Testis (tissue), 3 donors: ENCODE results near the gene IGSF6. TPM values are rescaled to one million over a fixed set of nuclear protein-coding genes. Genes with fewer than 3 reads are reported as not detected.

Experiments used
- DNase-seq: peaks from one replicate; pipeline ENCODE4 v3.0.0-alpha.2; 2019
- H3K27ac ChIP-seq, 2 donors: fragments of 200-600 bp; sonication (generic); one replicate each; pipeline ENCODE4 v1.5.1; 2019
- H3K27me3 ChIP-seq: fragments of 200-600 bp; sonication (generic); one replicate; pipeline ENCODE4 v1.5.1; 2019
- H3K36me3 ChIP-seq: fragments of 200-600 bp; sonication (generic); one replicate; pipeline ENCODE4 v1.5.1; 2017; ENCODE audit warnings: low read depth; ENCODE audit errors: missing control alignments
- H3K4me1 ChIP-seq: fragments of 200-600 bp; sonication (generic); one replicate; pipeline ENCODE4 v1.5.1; 2019
- H3K4me3 ChIP-seq, 2 donors: fragments of 200-600 bp; sonication (generic); one replicate each; pipeline ENCODE4 v1.5.1; 2017 to 2019
- H3K9me3 ChIP-seq: fragments of 200-600 bp; sonication (generic); one replicate; pipeline ENCODE4 v1.5.1; 2017
- POLR2A ChIP-seq: fragments of 450-650 bp; IDR thresholded peaks from one replicate; pipeline ENCODE4 v1.6.1; 2017; ENCODE audit warnings: antibody characterized with exemption, mild to moderate bottlenecking, moderate library complexity
- WGBS, 2 donors: methylation state at CpG; one replicate each; pipeline ENCODE4 v1.1.5; 2018; 5-methylcytosine and 5-hydroxymethylcytosine counted together
- intact Hi-C: fragments of 100-400 bp; cut with DNase I; formaldehyde crosslinking; loops from one replicate; pipeline ENCODE4 v1.15.1; 2023; ENCODE audit warnings: low total_unique reads
- polyA plus RNA-seq: library from polyadenylated mRNA; stranded (reverse); fragments of 350-450 nt; fragmentation: Illumina TruSeq; extraction: RNeasy Lipid Tissue Mini Kit (QIAGEN cat#74804); gene quantifications from one replicate; pipeline ENCODE4 v1.2.3, GENCODE V29; 2014; ENCODE audit warnings: low read depth, low replicate concordance; ENCODE audit not compliant: insufficient read depth
- total RNA-seq, 2 donors: library from RNA; depleted of rRNA; stranded (reverse); fragments of >200 nt; gene quantifications; one replicate each; pipeline ENCODE4 v1.2.3, GENCODE V29; 2016
- TF ChIP-seq, protein P1 (sequence below), 3 experiments: fragments of 450-650 bp in 2 of 3; fragments of 200-600 bp in 1 of 3; sonication (generic) in 1 of 3; IDR thresholded peaks; one replicate each; pipeline ENCODE4 v1.5.1; 2016 to 2019; ENCODE audit warnings: antibody characterized with exemption in 3 of 3, mild to moderate bottlenecking in 2 of 3, moderate library complexity in 1 of 3

Gene IGSF6
- total and polyA plus RNA-seq, 3 donors from 2014 or later = 0.81 to 1.4 TPM; not detected in 1

DNA sequence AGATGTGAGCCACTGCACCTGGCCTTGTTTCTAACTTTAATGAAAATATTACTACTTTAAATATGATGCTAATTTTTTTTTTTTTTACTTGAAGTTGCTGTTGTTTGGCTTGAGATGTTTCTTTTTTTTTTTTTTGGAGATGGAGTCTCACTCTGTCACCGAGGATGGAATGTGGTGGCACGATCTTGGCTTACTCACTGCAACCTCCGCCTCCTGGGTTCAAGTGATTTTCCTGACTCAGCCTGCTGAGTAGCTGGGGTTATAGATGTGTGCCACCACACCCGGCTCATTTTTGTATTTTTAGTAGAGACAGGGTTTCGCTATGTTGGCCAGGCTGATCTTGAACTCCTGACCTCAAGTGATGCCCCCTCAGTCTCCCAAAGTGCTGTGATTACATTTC, 23.6 kb downstream of the IGSF6 start:
- H3K36me3 ChIP-seq = no peaks in the 10 kb centered on the region
- H3K27ac ChIP-seq = no peak overlapping the region
- H3K9me3 ChIP-seq = no peaks in the 10 kb centered on the region
- WGBS, 2 donors = 95 to 98% methylated on average over 5 of the region's 5 CpGs
- no peak for DNase-seq
- H3K4me3 ChIP-seq = no peak overlapping the region
- intact Hi-C loops = no loop called here
- TF ChIP-seq POLR2A = no peak
- TF ChIP-seq, protein P1, sequence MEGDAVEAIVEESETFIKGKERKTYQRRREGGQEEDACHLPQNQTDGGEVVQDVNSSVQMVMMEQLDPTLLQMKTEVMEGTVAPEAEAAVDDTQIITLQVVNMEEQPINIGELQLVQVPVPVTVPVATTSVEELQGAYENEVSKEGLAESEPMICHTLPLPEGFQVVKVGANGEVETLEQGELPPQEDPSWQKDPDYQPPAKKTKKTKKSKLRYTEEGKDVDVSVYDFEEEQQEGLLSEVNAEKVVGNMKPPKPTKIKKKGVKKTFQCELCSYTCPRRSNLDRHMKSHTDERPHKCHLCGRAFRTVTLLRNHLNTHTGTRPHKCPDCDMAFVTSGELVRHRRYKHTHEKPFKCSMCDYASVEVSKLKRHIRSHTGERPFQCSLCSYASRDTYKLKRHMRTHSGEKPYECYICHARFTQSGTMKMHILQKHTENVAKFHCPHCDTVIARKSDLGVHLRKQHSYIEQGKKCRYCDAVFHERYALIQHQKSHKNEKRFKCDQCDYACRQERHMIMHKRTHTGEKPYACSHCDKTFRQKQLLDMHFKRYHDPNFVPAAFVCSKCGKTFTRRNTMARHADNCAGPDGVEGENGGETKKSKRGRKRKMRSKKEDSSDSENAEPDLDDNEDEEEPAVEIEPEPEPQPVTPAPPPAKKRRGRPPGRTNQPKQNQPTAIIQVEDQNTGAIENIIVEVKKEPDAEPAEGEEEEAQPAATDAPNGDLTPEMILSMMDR (IDR thresholded peaks at IDR 0.05) = no peak
- no peaks in the 10 kb centered on the region for H3K27me3 ChIP-seq
- H3K4me1 ChIP-seq = no peaks in the 10 kb centered on the region

DNA sequence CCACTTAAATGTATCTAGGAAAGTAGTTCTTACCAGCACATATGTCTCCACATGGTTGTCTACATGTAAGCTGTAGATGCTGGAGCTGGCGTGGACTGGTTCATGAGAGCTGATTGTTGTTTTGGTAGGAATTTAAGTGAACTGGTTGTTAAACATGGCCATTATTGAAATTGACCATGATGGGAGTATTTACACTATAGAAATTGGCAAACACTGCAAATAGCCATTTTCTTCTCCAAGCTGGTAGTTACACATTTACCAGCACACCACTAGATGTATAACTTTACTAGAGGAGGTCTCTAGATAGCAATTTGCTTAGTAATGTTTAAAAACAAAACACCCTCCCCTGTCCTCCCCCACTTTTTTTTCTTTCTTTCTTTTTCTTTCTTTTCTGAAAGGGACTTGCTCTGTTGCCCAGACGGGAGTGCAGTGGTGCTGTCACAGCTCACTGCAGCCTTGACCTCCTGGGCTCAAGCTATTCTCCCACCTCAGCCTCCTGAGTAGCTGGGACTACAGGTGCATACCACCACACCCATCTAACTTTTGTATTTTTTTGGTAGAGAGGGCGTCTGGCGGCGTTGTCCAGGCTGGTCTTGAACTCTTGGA, 24.2 kb downstream of the IGSF6 start:
- WGBS, 2 donors = 94 to 99% methylated on average over 5 of the region's 5 CpGs
- H3K4me1 ChIP-seq = no peaks in the 10 kb centered on the region
- H3K36me3 ChIP-seq = no peaks in the 10 kb centered on the region
- TF ChIP-seq POLR2A = no peak
- TF ChIP-seq, protein P1 (IDR thresholded peaks at IDR 0.05) = no peak
- no peaks in the 10 kb centered on the region for H3K9me3 ChIP-seq
- no peak overlapping the region for H3K27ac ChIP-seq
- intact Hi-C loops = no loop called here
- DNase-seq = no peak
- H3K27me3 ChIP-seq = no peaks in the 10 kb centered on the region
- H3K4me3 ChIP-seq = no peak overlapping the region

DNA sequence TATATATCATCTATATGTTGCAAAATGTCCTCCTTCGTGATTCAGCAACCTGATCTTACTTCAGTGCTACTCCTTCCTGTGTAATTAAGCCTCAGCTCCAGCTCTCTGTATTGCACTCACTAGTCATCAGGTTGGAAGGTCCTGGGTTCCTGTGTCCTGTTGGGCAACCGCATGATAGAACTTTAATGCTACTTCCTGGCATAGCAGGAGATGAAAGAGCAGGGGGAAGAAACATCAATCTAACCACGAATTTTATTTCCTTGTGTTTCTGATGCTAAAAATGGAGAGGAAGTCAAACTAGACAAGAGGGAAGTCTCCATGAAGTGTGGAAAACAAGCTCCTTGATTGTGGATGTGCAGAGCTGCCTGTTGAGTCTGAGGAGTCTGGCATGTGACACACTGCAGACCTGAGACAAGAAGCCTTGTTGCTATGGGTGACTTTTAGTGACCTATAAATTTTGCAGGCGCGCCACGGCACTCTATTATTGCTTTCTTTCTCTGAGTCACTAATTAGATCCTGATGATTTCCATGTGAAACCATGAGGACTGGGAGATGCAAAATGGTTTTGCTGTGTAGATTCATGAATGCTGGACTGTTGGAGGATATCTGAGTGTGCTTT, 25.6 kb downstream of the IGSF6 start:
- Histone ChIP-seq H3K9me3 (no peaks in the 10 kb centered on the region), H3K36me3 (no peaks in the 10 kb centered on the region), H3K27ac (no peak overlapping the region), H3K4me3 (no peak overlapping the region), H3K27me3 (no peaks in the 10 kb centered on the region), H3K4me1 (no peaks in the 10 kb centered on the region)
- intact Hi-C loops = no loop called here
- TF ChIP-seq, protein P1 (IDR thresholded peaks at IDR 0.05) = no peak
- no peak for TF ChIP-seq POLR2A
- 62 to 68% methylated on average over 6 of the region's 6 CpGs for WGBS, 2 donors
- DNase-seq = no peak

DNA sequence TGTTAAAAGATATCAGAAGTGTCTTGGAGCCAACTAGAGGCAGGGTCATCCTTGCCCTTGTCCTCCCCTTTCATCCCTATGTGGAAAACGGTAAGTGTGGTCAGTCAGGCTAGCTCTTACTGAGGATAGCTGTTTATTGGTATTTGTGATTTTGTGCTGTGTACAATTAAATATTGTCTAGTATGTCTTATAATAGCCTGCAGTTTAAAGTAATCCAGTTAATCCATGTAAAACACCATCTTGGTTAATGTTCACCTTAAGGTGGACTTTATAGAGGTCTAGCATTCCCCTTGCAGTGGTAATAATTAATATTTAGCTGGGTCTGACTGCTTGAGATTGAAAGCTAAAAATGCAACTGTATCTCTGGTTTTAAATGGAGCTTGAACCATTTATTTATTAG, 27.4 kb downstream of the IGSF6 start:
- Histone ChIP-seq H3K4me1 (no peaks in the 10 kb centered on the region), H3K4me3 (no peak overlapping the region), H3K36me3 (no peaks in the 10 kb centered on the region), H3K27me3 (no peaks in the 10 kb centered on the region), H3K9me3 (no peaks in the 10 kb centered on the region), H3K27ac (no peak overlapping the region)
- intact Hi-C loops = no loop called here
- TF ChIP-seq, protein P1 (IDR thresholded peaks at IDR 0.05) = no peak
- TF ChIP-seq POLR2A = no peak
- DNase-seq = no peak
- WGBS, 2 donors = 63 to 86% methylated on average over 1 of the region's 1 CpG

DNA sequence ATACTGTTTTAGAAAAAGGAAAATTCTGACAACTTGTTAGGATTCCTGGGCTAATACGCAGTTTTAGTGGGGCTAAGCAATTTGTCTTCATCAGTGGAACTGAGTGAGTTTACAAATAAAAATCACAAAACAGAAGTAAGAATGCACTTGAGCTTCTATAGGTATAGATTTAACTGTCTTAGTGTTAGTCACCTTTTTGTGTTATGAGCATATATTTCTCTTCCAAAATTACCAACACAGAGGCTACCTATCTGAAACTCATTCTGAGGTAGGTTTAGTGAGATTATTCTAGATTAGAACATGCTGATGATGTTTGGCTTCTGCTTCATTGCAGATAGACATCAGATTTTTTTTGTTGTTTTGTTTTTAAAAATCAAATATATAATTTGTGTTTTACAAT, 29.9 kb downstream of the IGSF6 start:
- H3K27me3 ChIP-seq = no peaks in the 10 kb centered on the region
- DNase-seq = no peak
- no peaks in the 10 kb centered on the region for H3K9me3 ChIP-seq
- no peak overlapping the region for H3K4me3 ChIP-seq
- WGBS, 2 donors = 85 to 98% methylated on average over 1 of the region's 1 CpG
- H3K4me1 ChIP-seq = no peaks in the 10 kb centered on the region
- TF ChIP-seq, protein P1 (IDR thresholded peaks at IDR 0.05) = no peak
- TF ChIP-seq POLR2A = no peak
- no peaks in the 10 kb centered on the region for H3K36me3 ChIP-seq
- no peak overlapping the region for H3K27ac ChIP-seq
- intact Hi-C loops = no loop called here
